Naive B cell (primary cell): ENCODE measurements around the gene CACNA1D. TPM values are rescaled to one million over a fixed set of nuclear protein-coding genes. Genes with fewer than 3 reads are reported as not detected.
"Not testable (repeated sequence)": the region's sequence is repeated elsewhere in the genome, so short reads cannot be mapped to it uniquely, and the experiment has no call there.

ENCODE experiments used
- ATAC-seq, 2 donors: fragments of 150-1000 bp; cut with Tn5 transposase; 2 replicates each; pipeline ENCODE4 v1.10.0; 2021; ENCODE audit warnings: low read depth in 2 of 2, mild to moderate bottlenecking in 2 of 2, moderate library complexity in 2 of 2
- DNase-seq: peaks from one replicate; pipeline ENCODE4 v3.0.0; 2022
- H3K27ac Mint-ChIP-seq, 6 donors: one replicate each; pipeline ENCODE4 v1.8.0; 2020 to 2022; ENCODE audit warnings: mild to moderate bottlenecking in 6 of 6, mixed read lengths in 6 of 6, moderate library complexity in 5 of 6, inconsistent platforms in 2 of 6
- H3K27me3 Mint-ChIP-seq, 3 donors: one replicate each; pipeline ENCODE4 v1.8.0; 2021 to 2022; ENCODE audit warnings: mixed read lengths in 3 of 3, mild to moderate bottlenecking in 1 of 3
- H3K36me3 Mint-ChIP-seq, 2 donors: one replicate each; pipeline ENCODE4 v1.8.0; 2020 to 2022; ENCODE audit warnings: mixed read lengths in 2 of 2, inconsistent platforms in 1 of 2, mild to moderate bottlenecking in 1 of 2
- H3K4me1 Mint-ChIP-seq, 3 donors: one replicate each; pipeline ENCODE4 v1.8.0; 2020 to 2022; ENCODE audit warnings: mixed read lengths in 3 of 3, inconsistent platforms in 1 of 3, mild to moderate bottlenecking in 1 of 3, moderate library complexity in 1 of 3
- H3K4me3 Mint-ChIP-seq, 8 donors: one replicate each; pipeline ENCODE4 v1.8.0; 2020 to 2022; ENCODE audit warnings: mild to moderate bottlenecking in 8 of 8, mixed read lengths in 8 of 8, moderate library complexity in 8 of 8, inconsistent platforms in 2 of 8
- H3K9me3 Mint-ChIP-seq, 7 donors: one replicate each; pipeline ENCODE4 v1.8.0; 2020 to 2022; ENCODE audit warnings: mixed read lengths in 7 of 7, mild to moderate bottlenecking in 5 of 7, inconsistent platforms in 2 of 7, moderate library complexity in 1 of 7
- polyA plus RNA-seq, 6 donors: library from polyadenylated mRNA; unstranded; fragments of 300-500 nt; fragmentation: Illumina TruSeq; gene quantifications; one replicate each; pipeline ENCODE4 v1.2.3, GENCODE V29; 2021; ENCODE audit warnings: low read depth in 6 of 6

The CACNA1D gene
- polyA plus RNA-seq, 6 donors from 2014 or later, result not detected

DNA sequence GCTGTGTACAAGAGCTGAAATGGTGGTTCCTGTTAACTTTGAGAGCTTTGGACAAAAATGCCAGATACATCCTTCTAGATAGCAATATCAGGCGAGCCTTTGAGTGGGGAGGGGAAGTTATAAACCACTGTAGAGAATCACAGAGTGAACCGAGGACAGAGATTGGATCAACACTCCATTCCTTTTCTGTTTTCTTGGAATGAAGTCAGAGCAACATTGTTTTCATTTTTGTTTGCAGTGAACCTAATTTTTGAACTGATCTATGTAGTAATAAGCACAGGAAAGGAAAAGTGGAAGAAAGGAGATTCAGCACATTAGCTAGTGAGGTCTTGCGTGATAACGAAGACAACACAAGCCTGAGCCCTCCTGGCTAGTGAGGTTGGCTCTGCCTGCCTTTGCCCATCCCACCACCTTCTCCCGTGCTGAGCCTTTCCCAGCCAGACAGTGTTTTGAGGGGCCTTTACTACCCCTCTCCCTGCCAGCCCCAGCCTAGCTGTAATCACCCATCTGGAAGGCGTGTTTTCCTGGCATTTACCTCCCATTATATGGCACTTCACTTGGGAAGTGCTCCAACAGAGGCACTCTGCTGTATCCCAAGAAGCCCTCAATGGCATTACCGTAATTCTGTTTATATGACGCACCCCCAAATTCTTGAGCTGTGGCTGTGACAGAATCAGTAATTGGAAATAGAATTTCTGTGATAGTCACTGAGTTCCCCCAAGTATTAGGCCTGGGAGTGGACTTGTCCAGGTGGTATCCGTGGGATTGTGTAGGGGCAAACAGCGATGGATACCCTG, 129.8 kb downstream of the CACNA1D start:
- H3K9me3 Mint-ChIP-seq, result no peaks in the 10 kb centered on the region
- H3K4me1 Mint-ChIP-seq, result no peaks in the 10 kb centered on the region
- no peak overlapping the region for H3K27ac Mint-ChIP-seq
- H3K4me3 Mint-ChIP-seq, result no peak overlapping the region
- no peaks in the 10 kb centered on the region for H3K36me3 Mint-ChIP-seq
- DNase-seq, result no peak
- no peak for ATAC-seq
- peaks cover 43 to 52% (median 50%) of the 10 kb centered on the region in 3 donors for H3K27me3 Mint-ChIP-seq

DNA sequence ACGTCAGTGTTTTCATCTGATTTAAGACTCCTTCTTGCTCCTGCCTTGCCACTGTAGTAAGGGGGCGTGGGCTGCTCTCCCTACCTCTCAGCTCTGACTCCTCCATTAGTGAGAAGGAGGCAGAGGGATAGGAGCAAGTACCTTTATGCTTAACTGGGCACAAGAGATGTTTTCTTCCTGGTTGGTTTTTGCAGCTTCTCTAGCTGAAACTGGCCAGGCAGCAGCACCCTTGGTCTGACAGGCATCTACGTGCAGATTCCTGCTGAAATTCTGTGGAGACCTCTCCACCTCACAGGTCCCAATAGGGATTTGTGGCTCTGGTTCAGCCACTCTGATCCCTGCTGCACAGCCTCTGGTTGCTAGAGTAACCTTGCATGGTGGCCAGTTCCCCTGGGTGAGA, 132.5 kb downstream of the CACNA1D start:
- no peak overlapping the region for H3K4me3 Mint-ChIP-seq
- H3K9me3 Mint-ChIP-seq, result peaks cover 0 to 11% (median 0%) of the 10 kb centered on the region in 7 donors
- DNase-seq, result no peak

DNA sequence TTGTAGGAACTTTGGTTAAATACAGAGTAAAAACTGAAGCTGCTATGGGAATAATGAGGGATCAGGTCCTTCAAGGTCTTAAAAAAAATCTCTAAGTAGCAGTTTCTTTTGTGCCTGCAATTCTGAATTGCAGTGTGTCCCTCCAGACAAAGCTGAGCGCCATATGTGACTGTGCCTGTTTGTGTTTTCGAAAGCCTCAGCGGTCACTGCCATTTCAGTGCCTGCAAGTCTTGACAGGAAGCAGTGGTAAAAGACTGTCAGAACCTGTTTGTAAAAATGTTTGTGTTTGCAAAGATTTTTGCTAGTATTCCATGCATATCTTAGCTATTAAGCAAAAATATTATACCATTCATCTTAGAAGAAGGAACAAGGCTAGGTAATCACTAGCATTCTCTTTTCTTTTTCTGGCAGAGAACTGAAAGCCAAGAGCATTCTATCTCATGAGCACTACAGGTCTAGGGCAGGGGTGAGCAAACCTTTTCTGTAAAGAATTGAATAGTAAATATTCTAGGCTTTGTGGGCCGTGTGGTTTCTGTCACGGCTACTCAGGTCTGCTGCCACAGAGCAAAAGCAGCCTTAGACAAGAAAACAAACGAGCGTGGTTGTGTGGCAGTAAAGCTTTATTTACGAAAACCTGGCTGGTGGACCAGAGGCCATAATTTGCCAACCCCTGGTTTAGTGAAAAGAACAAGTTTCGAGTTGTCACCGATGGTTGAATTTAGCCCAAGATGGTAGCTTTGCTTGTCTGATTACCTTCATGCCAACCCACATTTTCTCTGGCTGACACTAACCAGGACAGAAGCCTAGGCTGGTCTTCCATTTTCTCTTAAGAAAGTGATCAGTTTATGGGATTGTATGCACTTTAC, 134.4 kb downstream of the CACNA1D start:
- Mint-ChIP-seq H3K4me3 (no peak overlapping the region), H3K9me3 (peaks cover 0 to 12% (median 2%) of the 10 kb centered on the region in 7 donors), H3K27me3 (peaks cover 30 to 37% (median 36%) of the 10 kb centered on the region in 3 donors), H3K4me1 (no peaks in the 10 kb centered on the region), H3K36me3 (no peaks in the 10 kb centered on the region), H3K27ac (no peak overlapping the region)
- no peak for DNase-seq
- no peak for ATAC-seq

More for the DNA sequence above, 132.5 kb downstream of the CACNA1D start:
- ATAC-seq, result no peak
- H3K36me3 Mint-ChIP-seq, result no peaks in the 10 kb centered on the region
- no peaks in the 10 kb centered on the region for H3K4me1 Mint-ChIP-seq
- H3K27me3 Mint-ChIP-seq, result peaks cover 30 to 41% (median 37%) of the 10 kb centered on the region in 3 donors
- no peak overlapping the region for H3K27ac Mint-ChIP-seq

DNA sequence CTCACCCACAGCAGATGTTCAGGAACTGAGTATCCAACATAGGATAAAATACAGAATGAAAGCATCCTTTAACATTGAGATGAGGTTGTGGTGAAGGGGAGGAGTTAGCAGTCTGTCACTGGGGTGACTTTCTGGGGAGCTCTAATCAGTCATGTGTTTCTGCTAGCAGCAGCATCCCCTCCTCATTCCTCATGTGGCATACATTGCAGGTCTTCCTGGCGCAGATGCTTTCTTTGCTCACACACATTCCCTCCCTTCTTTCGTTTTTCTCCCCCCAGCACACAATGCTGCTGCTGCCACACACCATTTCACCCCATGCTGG, 135.0 kb downstream of the CACNA1D start:
- no peaks in the 10 kb centered on the region for H3K4me1 Mint-ChIP-seq
- no peak for ATAC-seq

DNA sequence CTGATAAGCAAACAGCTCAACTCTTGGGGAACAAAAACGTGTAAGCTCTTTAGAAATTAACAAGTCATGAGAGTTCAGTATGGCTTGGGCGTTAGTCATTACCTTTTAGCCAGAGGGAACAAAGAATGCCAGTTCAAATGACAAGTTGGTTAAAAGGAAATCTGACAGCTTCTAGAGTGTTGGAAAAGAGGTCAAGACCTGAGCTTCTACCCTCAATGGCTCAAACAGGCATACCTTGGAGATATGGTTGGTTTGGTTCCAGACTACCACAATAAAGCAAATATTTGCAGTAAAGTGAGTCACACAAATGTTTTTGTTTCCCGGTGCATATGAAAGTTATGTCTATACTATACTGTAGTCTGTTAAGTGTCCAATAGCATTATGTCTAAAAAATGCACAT, 136.1 kb downstream of the CACNA1D start:
- Mint-ChIP-seq H3K4me1 (no peaks in the 10 kb centered on the region), H3K27ac (no peak overlapping the region), H3K4me3 (no peak overlapping the region), H3K27me3 (peaks cover 21 to 39% (median 22%) of the 10 kb centered on the region in 3 donors), H3K36me3 (no peaks in the 10 kb centered on the region), H3K9me3 (peaks cover 0 to 12% (median 2%) of the 10 kb centered on the region in 7 donors)
- ATAC-seq, result no peak
- no peak for DNase-seq

More for the DNA sequence above, 135.0 kb downstream of the CACNA1D start:
- Mint-ChIP-seq H3K27ac (no peak overlapping the region), H3K27me3 (peaks cover 28 to 39% (median 31%) of the 10 kb centered on the region in 3 donors), H3K4me3 (no peak overlapping the region), H3K9me3 (peaks cover 0 to 12% (median 2%) of the 10 kb centered on the region in 7 donors), H3K36me3 (no peaks in the 10 kb centered on the region)
- DNase-seq, result no peak

DNA sequence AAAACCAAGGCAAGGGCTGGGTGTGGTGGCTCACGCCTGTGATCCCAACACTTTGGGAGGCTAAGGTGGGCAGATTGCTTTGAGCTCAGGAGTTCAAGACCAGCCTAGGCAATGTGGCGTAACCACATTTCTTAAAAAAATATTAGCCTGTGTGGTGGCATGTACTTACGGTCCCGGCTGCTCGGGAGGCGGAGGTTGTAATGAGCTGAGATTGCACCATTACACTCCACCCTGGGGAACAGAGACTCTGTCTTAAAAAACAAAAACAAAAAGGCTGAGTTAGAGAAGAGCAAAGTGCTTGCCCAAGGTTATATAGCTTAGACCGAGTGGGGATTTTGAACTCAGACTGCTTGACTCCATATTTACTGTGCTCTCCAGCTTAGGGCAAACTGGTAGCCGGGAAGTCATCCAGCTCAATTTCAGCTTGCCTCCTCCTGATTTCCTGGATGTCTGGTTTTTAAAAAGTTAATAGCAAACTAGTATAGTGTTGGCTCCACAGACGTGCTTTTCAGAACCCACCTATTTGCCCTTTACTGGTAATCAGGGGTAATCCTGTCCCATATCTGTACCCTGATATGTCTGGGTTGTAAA, 138.9 kb downstream of the CACNA1D start:
- no peaks in the 10 kb centered on the region for H3K4me1 Mint-ChIP-seq

DNA sequence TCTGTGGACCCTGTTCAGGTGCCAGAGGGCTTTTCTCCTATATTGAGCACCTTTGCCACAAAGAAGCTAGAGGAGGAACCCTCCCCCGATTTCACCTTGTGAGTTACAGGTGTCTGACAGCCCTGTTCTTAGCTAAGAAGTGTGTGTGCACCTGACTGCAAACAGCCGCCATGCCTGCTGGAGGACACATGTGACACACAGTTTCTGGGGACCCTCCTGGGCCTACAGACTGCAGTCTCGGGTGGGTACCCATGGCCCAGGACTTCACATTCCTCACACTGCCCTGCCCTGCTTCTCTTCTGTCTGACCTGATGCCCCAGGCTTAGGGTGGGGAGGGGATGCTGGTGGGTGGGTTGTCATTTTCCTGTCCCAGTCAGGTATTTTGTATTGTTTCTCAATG, 140.6 kb downstream of the CACNA1D start:
- Mint-ChIP-seq H3K4me1 (no peaks in the 10 kb centered on the region), H3K4me3 (no peak overlapping the region), H3K9me3 (peaks cover 0 to 12% (median 2%) of the 10 kb centered on the region in 7 donors), H3K27me3 (peaks cover 9 to 33% (median 16%) of the 10 kb centered on the region in 3 donors), H3K27ac (no peak overlapping the region), H3K36me3 (no peaks in the 10 kb centered on the region)
- no peak for ATAC-seq
- DNase-seq, result no peak

More for the DNA sequence above, 138.9 kb downstream of the CACNA1D start:
- Mint-ChIP-seq H3K36me3 (no peaks in the 10 kb centered on the region), H3K9me3 (peaks cover 0 to 12% (median 2%) of the 10 kb centered on the region in 7 donors), H3K27ac (no peak overlapping the region), H3K4me3 (no peak overlapping the region), H3K27me3 (peaks cover 16 to 33% (median 16%) of the 10 kb centered on the region in 3 donors)
- no peak for ATAC-seq
- no peak for DNase-seq

DNA sequence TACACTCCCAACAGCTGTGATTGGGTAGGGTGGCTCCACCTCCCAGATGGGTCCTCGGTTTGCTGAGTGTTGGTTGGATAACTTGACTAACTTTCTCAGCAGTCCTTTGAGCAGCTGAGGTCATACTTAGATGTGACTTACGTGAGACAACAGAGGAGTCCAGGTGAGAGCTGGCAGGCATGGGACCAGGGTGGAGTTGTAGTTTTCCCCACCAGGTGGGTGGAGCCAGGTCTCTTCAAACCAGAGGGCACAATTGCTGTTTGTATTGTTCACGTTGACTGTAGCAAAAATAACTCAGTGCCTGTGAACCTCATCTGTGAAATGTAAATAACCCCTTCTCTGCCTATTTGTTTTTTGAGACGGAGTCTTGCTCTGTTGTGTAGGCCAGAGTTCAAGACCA, 144.4 kb downstream of the CACNA1D start:
- H3K27me3 Mint-ChIP-seq, result peaks cover 8 to 33% (median 27%) of the 10 kb centered on the region in 3 donors
- not testable (repeated sequence) for DNase-seq

DNA sequence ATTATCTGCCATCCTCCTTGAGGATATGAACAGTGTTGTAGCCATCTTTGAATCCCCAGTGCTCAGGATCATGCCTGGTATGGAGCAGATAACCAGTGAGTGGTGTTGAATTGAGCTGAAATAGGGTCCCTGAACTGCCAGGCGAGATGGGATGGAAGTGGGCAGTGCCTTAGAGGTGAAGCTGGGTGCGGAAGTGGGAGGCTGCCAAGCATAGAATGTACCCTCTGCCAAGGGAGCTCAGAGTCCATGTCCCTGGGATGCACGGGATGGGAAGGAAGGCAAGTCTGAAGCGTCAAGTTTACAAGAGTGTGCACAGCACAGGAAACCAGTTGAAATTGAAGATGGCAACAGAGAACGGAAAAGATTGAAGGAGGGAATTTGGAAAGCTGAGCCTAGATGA, 147.0 kb downstream of the CACNA1D start:
- Mint-ChIP-seq H3K36me3 (no peaks in the 10 kb centered on the region), H3K4me3 (no peak overlapping the region), H3K9me3 (peaks cover 0 to 2% (median 0%) of the 10 kb centered on the region in 7 donors), H3K27ac (no peak overlapping the region), H3K27me3 (peaks cover 10 to 22% (median 20%) of the 10 kb centered on the region in 3 donors), H3K4me1 (no peaks in the 10 kb centered on the region)
- ATAC-seq (no peak), DNase-seq (no peak)

More for the DNA sequence above, 144.4 kb downstream of the CACNA1D start:
- not testable (repeated sequence) for H3K27ac Mint-ChIP-seq, H3K9me3 Mint-ChIP-seq, H3K4me3 Mint-ChIP-seq, ATAC-seq, H3K36me3 Mint-ChIP-seq, H3K4me1 Mint-ChIP-seq

DNA sequence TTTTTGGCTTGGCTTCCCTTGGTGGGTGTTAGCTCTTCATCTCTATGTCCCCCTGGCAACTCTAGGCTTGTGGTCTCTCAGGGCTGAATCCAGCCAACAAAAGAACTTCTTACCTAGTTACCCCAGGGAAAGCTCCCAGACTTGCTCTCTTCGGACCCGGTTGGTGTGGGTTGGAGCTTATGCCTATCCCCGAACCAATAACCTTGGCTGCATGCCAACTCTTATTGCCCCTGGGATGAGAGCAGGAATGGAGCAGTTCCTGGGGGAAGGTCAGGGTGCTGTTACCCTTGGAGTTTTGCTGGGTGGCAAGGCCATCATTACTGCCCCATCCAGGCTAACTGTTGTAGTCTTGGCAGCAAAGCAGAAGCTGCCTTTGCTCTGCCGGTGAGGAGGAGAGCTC, 147.8 kb downstream of the CACNA1D start:
- Mint-ChIP-seq H3K27ac (peak overlapping the region in 1 of 6 donors; percentile 2), H3K9me3 (peaks cover 0 to 2% (median 0%) of the 10 kb centered on the region in 7 donors), H3K4me1 (no peaks in the 10 kb centered on the region), H3K27me3 (peaks cover 10 to 24% (median 18%) of the 10 kb centered on the region in 3 donors), H3K36me3 (no peaks in the 10 kb centered on the region), H3K4me3 (no peak overlapping the region)
- ATAC-seq (no peak), DNase-seq (no peak)

DNA sequence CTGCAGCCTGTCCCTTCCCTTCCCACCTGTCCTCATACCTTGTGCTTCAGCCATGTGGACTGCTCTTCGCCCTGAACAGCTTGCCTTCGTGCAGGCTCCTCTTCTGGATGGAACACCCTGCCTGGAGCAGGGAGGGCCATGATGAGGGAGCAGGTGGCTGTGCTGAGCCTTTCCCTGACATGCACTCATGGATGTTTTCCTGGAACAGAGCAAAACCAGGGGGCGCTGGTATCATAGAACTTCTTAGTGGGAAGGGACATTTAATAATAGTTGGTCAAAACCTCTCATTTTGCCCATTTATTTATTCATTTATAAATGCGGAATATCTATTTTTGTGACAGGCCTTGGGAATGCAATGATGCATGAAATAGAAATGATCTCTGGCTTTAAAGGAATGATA, 149.3 kb downstream of the CACNA1D start:
- H3K27me3 Mint-ChIP-seq, result peaks cover 15 to 32% (median 24%) of the 10 kb centered on the region in 3 donors
- H3K9me3 Mint-ChIP-seq, result peaks cover 0 to 2% (median 0%) of the 10 kb centered on the region in 7 donors
- ATAC-seq, result no peak
- DNase-seq, result no peak
- no peaks in the 10 kb centered on the region for H3K36me3 Mint-ChIP-seq
- no peaks in the 10 kb centered on the region for H3K4me1 Mint-ChIP-seq
- H3K27ac Mint-ChIP-seq, result no peak overlapping the region
- no peak overlapping the region for H3K4me3 Mint-ChIP-seq

DNA sequence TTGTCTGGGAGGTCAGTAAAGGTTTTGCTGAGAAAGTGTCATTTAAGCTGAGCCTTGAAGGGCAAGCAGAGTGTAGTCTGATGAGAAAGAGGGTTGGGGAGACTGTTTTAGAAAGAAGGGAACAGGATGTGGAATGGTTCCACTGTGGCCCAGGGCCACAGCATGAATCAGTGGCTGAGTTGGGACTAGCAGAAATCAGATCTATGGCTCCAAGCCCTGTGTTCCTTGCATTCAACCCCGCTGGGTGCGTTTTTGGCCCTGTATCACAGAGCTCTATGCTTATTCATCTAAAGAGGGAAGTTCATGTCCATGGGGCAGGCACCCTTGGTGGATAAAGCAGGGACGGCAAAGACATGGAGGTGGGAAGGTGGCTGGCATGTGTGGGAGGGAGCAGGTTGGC, 151.3 kb downstream of the CACNA1D start:
- no peak for ATAC-seq

DNA sequence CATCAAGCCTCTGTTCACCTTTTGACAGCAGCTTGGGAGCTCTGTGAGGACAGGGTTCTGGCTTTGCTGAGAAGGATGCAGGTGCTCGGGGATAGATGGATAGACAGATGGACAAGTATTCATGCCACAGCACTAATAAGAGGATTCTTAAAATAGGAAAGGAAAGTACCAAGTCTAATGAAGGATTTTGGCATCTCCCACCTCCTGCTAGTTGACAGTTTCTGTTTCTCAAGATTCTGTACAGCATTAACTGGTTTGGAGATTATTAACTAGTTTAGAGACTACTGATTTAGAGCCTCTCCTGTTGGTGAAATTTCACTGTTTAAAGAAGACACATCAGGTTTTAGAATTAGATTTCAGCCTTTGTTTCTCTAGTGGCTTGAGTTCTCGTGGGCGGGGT, 152.3 kb downstream of the CACNA1D start:
- H3K27me3 Mint-ChIP-seq, result peaks cover 14 to 36% (median 26%) of the 10 kb centered on the region in 3 donors
- ATAC-seq (no peak), DNase-seq (no peak)
- H3K9me3 Mint-ChIP-seq, result peaks cover 0 to 3% (median 0%) of the 10 kb centered on the region in 7 donors
- peaks cover 0 to under 1% of the 10 kb centered on the region in 2 donors for H3K36me3 Mint-ChIP-seq
- H3K4me3 Mint-ChIP-seq, result no peak overlapping the region
- H3K4me1 Mint-ChIP-seq, result no peaks in the 10 kb centered on the region
- H3K27ac Mint-ChIP-seq, result no peak overlapping the region

More for the DNA sequence above, 151.3 kb downstream of the CACNA1D start:
- no peak for DNase-seq
- no peak overlapping the region for H3K4me3 Mint-ChIP-seq
- H3K27ac Mint-ChIP-seq, result peak overlapping the region in 1 of 6 donors; percentile 19
- peaks cover 14 to 36% (median 28%) of the 10 kb centered on the region in 3 donors for H3K27me3 Mint-ChIP-seq
- H3K9me3 Mint-ChIP-seq, result peaks cover 0 to 2% (median 0%) of the 10 kb centered on the region in 7 donors
- H3K36me3 Mint-ChIP-seq, result no peaks in the 10 kb centered on the region
- H3K4me1 Mint-ChIP-seq, result no peaks in the 10 kb centered on the region
